ENCODE data around the gene CREM. TPM values are rescaled to one million over a fixed set of nuclear protein-coding genes. Genes with fewer than 3 reads are reported as not detected.

CREM gene
- total RNA-seq, 2 donors from 2014 or later, result 10.9 to 24.8 TPM

DNA sequence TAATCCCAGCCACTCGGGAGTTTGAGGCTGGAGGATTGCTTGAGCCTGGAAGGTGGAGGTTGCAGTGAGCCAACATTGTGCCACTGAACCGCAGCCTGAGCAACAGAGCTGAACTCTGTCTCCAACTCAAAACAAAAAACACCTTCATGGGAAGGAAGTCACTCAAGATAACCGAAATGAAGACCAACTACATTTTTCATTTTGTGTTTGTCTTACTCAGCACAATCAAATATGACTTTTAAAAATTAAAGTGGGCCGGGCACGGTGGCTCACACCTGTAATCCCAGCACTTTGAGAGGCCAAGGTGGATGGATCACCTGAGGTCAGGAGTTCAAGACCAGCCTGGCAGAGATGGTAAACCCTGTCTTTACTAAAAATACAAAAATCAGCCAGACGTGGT lies 40.0 kb downstream of the CREM start:
- TF ChIP-seq, protein P1, sequence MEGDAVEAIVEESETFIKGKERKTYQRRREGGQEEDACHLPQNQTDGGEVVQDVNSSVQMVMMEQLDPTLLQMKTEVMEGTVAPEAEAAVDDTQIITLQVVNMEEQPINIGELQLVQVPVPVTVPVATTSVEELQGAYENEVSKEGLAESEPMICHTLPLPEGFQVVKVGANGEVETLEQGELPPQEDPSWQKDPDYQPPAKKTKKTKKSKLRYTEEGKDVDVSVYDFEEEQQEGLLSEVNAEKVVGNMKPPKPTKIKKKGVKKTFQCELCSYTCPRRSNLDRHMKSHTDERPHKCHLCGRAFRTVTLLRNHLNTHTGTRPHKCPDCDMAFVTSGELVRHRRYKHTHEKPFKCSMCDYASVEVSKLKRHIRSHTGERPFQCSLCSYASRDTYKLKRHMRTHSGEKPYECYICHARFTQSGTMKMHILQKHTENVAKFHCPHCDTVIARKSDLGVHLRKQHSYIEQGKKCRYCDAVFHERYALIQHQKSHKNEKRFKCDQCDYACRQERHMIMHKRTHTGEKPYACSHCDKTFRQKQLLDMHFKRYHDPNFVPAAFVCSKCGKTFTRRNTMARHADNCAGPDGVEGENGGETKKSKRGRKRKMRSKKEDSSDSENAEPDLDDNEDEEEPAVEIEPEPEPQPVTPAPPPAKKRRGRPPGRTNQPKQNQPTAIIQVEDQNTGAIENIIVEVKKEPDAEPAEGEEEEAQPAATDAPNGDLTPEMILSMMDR (IDR thresholded peaks at IDR 0.05), result no peak
- H3K27ac ChIP-seq, result no peak overlapping the region
- intact Hi-C loops (cut with DNase I), result no loop called here
- no peaks in the 10 kb centered on the region for H3K27me3 ChIP-seq
- no peak overlapping the region for H3K9ac ChIP-seq (ENCODE audit: low read depth in 2 of 2, low read length in 2 of 2)
- H3K36me3 ChIP-seq, result no peaks in the 10 kb centered on the region
- no peak for DNase-seq
- no peaks in the 10 kb centered on the region for H3K4me1 ChIP-seq
- H3K4me3 ChIP-seq, result no peak overlapping the region
- no peaks in the 10 kb centered on the region for H3K9me3 ChIP-seq

DNA sequence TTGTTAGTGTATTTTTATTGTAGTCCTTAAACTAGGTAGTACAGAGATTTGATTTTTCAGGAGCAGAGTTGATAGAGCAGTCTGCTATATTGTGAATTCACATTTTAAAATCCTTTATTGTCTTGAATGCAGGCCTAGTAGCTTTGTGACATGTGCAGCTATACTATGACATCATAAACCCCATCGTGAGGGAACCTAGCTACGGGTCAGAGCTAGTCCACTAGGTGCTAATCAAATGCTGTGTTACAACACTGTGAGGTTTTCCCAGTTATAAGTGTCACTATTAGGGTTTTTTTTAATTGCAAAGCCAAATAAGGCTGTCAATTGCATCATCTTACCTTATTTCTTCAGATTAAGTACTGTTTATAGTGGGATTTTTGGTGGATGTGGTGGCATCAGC lies 40.7 kb downstream of the CREM start:
- DNase-seq, result no peak
- intact Hi-C loops (cut with DNase I), result no loop called here
- Histone ChIP-seq H3K27me3 (no peaks in the 10 kb centered on the region), H3K36me3 (no peaks in the 10 kb centered on the region), H3K4me1 (no peaks in the 10 kb centered on the region), H3K27ac (no peak overlapping the region), H3K9ac (ENCODE audit: low read depth in 2 of 2, low read length in 2 of 2) (no peak overlapping the region), H3K9me3 (no peaks in the 10 kb centered on the region), H3K4me3 (no peak overlapping the region)
- TF ChIP-seq, protein P1 (IDR thresholded peaks at IDR 0.05), result no peak

DNA sequence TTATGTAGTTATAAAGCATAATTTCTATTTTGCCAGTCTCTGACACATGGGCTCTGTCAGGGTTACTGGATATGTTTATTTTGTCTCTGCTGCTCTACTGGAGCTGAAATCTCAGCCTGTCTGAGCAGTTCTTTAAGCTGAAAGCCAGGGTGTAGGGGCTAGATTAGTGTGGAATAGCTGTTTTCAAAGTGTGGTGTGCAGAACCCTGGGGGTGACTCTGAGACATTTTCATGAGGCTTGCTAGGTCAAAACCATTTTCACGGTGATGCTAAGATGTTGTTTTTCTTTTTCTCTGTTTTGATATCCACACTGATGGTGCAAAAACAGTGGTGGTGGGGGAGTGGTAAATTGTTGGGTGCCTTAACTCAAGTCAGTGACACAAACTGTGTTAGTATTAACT lies 45.5 kb downstream of the CREM start:
- intact Hi-C loops (cut with DNase I), result no loop called here
- no peaks in the 10 kb centered on the region for H3K4me1 ChIP-seq
- TF ChIP-seq, protein P1 (IDR thresholded peaks at IDR 0.05), result no peak
- H3K27ac ChIP-seq, result no peak overlapping the region
- no peak overlapping the region for H3K4me3 ChIP-seq
- H3K27me3 ChIP-seq, result no peaks in the 10 kb centered on the region
- no peaks in the 10 kb centered on the region for H3K9me3 ChIP-seq
- no peak overlapping the region for H3K9ac ChIP-seq (ENCODE audit: low read depth in 2 of 2, low read length in 2 of 2)
- DNase-seq, result no peak
- H3K36me3 ChIP-seq, result no peaks in the 10 kb centered on the region

DNA sequence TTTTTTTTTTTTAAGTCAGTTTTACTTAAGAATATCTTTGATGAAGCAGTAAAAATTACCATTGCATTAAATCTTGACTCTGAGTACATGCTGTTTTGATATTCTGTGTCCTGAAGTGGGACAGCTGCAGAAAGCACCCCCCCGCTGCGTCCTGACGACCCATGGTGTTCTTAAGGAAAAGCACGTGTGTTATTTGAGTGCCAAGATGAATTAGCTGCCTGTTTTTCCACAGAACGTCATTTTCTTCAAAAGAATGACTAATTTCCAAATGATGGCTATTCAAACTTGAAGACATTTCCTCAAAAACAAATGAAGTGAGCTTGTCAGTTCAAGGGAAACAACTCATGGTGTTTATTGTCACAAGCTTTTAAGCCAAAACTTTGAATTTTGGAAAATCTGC lies 45.9 kb downstream of the CREM start:
- H3K4me1 ChIP-seq, result no peaks in the 10 kb centered on the region
- TF ChIP-seq, protein P1 (IDR thresholded peaks at IDR 0.05), result no peak
- intact Hi-C loops (cut with DNase I), result no loop called here
- H3K27me3 ChIP-seq, result no peaks in the 10 kb centered on the region
- no peak overlapping the region for H3K4me3 ChIP-seq
- DNase-seq, result no peak
- no peak overlapping the region for H3K27ac ChIP-seq
- H3K36me3 ChIP-seq, result no peaks in the 10 kb centered on the region
- H3K9me3 ChIP-seq, result no peaks in the 10 kb centered on the region
- H3K9ac ChIP-seq (ENCODE audit: low read depth in 2 of 2, low read length in 2 of 2), result no peak overlapping the region

DNA sequence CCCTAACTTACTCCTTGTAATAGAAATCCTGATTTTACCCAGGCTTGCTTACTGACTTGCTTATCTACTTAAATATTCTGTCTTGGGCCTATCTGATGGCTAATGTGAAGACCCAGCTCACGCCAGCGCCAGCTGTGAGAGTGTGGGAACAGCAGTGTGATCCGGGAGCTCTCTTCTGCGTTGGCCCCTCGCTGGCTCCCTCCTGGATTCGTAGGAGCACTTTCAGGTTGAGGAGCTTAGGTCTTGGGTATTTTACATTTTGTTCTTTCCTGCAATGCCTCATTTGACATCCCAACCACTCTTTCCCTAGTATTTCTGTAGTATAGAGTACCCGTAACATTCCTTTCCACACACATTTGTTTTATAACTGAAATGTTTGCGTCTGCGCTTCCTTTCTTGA lies 51.7 kb downstream of the CREM start:
- intact Hi-C loops (cut with DNase I), result no loop called here
- TF ChIP-seq, protein P1 (IDR thresholded peaks at IDR 0.05), result no peak
- no peak for DNase-seq
- no peaks in the 10 kb centered on the region for H3K4me1 ChIP-seq
- H3K36me3 ChIP-seq, result no peaks in the 10 kb centered on the region
- H3K9ac ChIP-seq (ENCODE audit: low read depth in 2 of 2, low read length in 2 of 2), result no peak overlapping the region
- H3K27me3 ChIP-seq, result no peaks in the 10 kb centered on the region
- no peak overlapping the region for H3K4me3 ChIP-seq
- H3K9me3 ChIP-seq, result no peaks in the 10 kb centered on the region
- H3K27ac ChIP-seq, result no peak overlapping the region

Data from colonic mucosa (tissue), 4 donors.